Stimulated activated CD8-positive, alpha-beta memory T cell treated with anti-CD3 and anti-CD28 coated beads, Interleukin-15, amount 100 ng/mL, for 24 hours (primary cell): ENCODE data around the gene OR56B1.

ENCODE experiments used
- DNase-seq: peaks from one replicate; pipeline ENCODE4 v3.0.0-alpha.2; 2020; ENCODE audit warnings: low read depth

OR56B1 gene

GRCh38 chr11:5727691-5728090 lies 8.6 kb upstream of the OR56B1 start:
- no peak for DNase-seq

GRCh38 chr11:5737091-5737490 lies 843 bp downstream of the OR56B1 start:
- no peak for DNase-seq

- no peak for DNase-seq
These were observed 1.6 kb downstream of the OR56B1 start for GRCh38 chr11:5737670-5738392.

GRCh38 chr11:5738431-5738830 lies 2.2 kb downstream of the OR56B1 start:
- DNase-seq = no peak

GRCh38 chr11:5746614-5747013 lies 10.4 kb downstream of the OR56B1 start:
- no peak for DNase-seq

GRCh38 chr11:5749836-5750235 lies 13.6 kb downstream of the OR56B1 start:
- DNase-seq = no peak

- DNase-seq = no peak
These were observed 17.7 kb downstream of the OR56B1 start, which contains the start of gene OR52N4 for GRCh38 chr11:5753943-5754342. TSS of gene OR52N4 (plus strand) at chr11:5754243. CDS start at chr11:5754741, 498 bp downstream.

- DNase-seq = no peak
These were observed 30.8 kb downstream of the OR56B1 start for GRCh38 chr11:5767056-5767455.

GRCh38 chr11:5783255-5783654 lies 47.0 kb downstream of the OR56B1 start, which contains the start of gene OR52N5:
TSS of gene OR52N5 (minus strand) at chr11:5783355. CDS start at chr11:5778634, 4,721 bp downstream.
- no peak for DNase-seq
